Measurements from ENCODE around the gene KIF20A.

DNA sequence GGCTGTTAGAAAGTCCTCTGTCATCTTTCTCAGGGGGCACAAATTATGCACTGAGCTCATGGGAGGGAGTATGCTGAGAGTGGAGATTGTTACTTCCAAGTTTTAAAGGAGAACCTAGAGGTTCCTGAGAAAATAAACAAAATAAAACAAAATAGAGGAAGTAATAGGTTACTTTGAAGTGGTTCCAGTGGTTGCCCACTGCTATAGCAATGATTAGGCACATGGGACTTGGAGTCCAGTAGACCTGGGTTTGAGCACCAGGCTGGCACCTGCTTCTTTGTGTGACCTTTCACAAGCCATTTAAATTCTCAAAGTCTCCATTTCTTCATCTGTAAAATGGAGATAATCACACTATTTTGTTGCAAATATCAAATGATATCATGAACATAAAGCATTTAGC is 48.0 kb downstream of the KIF20A start:
- TF ChIP-seq CTCF (IDR thresholded peaks at IDR 0.05) (no peak), EZH2 (IDR thresholded peaks at IDR 0.05) (no peak)

Measured in neural progenitor cell (in vitro differentiated cells).